ENCODE data around the gene KLHL13. TPM values are rescaled to one million over a fixed set of nuclear protein-coding genes. Genes with fewer than 3 reads are reported as not detected.

The KLHL13 gene
- total and polyA plus RNA-seq, 2 of the 8 experiments (the other 6 are each of a cell fraction or from before 2014, with no cell fraction given) = 6.4 to 12.8 TPM

- no peak overlapping the region for H2AK5ac ChIP-seq (ENCODE audit: low read depth, low read length)
- no peak overlapping the region for H2BK15ac ChIP-seq (ENCODE audit: low read length)
- TF ChIP-seq PHF8 (conservative IDR thresholded peaks at IDR 0.05; ENCODE audit: low read depth, low read length) (no peak), SP4 (IDR thresholded peaks at IDR 0.05; ENCODE audit: low read length) (no peak), BRCA1 (IDR thresholded peaks at IDR 0.05; ENCODE audit: low read depth, low read length) (no peak), EZH2 (IDR thresholded peaks at IDR 0.05; ENCODE audit: low read depth, low read length, severe bottlenecking) (no peak), BCL11A (IDR thresholded peaks at IDR 0.05; ENCODE audit: low read depth in 2 of 2, low read length in 2 of 2) (no peak), SAP30 (IDR thresholded peaks at IDR 0.05; ENCODE audit: insufficient read depth, insufficient replicate concordance, low read length) (no peak), GABPA (IDR thresholded peaks at IDR 0.05; ENCODE audit: borderline replicate concordance, insufficient read depth, low read length) (no peak)
- no peak overlapping the region for H2AFZ ChIP-seq (ENCODE audit: low read length)
- H3K23ac ChIP-seq (ENCODE audit: insufficient read length) = no peak overlapping the region
- H3K4ac ChIP-seq (replicated peaks; ENCODE audit: insufficient read length, low read depth, low read length) = no peak overlapping the region
- no peaks in the 10 kb centered on the region for H3K9me3 ChIP-seq (ENCODE audit: insufficient read depth in 2 of 2, low read depth in 1 of 2, low read length in 1 of 2)
- no peaks in the 10 kb centered on the region for H3K79me2 ChIP-seq (ENCODE audit: control insufficient read depth in 1 of 2, insufficient read depth in 2 of 2, low read length in 2 of 2)
- POLR2A ChIA-PET (ENCODE audit: partially characterized antibody) = no interaction called here
- no peak overlapping the region for H4K91ac ChIP-seq (replicated peaks; ENCODE audit: insufficient read length, low read length)
- H3K27me3 ChIP-seq (replicated peaks in 1 of 4; ENCODE audit: control insufficient read depth in 3 of 4, extremely low read depth in 1 of 4, insufficient read depth in 3 of 4, low read length in 3 of 4) = no peaks in the 10 kb centered on the region
- no peaks in the 10 kb centered on the region for H3K4me1 ChIP-seq (replicated peaks in 1 of 4; ENCODE audit: control insufficient read depth in 3 of 4, insufficient read depth in 4 of 4, low read length in 3 of 4)
- no peak overlapping the region for H2BK5ac ChIP-seq (ENCODE audit: low read depth, low read length)
- no peak overlapping the region for H2BK20ac ChIP-seq (ENCODE audit: low read length)
- DNase-seq (ENCODE audit: low read depth in 1 of 2, low spot score in 2 of 2) (no peak), FAIRE-seq (no peak)
- H2BK12ac ChIP-seq (ENCODE audit: low read depth, low read length) = no peak overlapping the region
- no peaks in the 10 kb centered on the region for H4K20me1 ChIP-seq (replicated peaks in 1 of 2; ENCODE audit: control insufficient read depth in 1 of 2, insufficient read depth in 2 of 2, low read length in 2 of 2)
- no peaks in the 10 kb centered on the region for H3K23me2 ChIP-seq (ENCODE audit: low read depth, low read length)
- no peak overlapping the region for H4K8ac ChIP-seq (ENCODE audit: extremely low read depth, insufficient read depth, low read length)
- no peak overlapping the region for H3K4me2 ChIP-seq (ENCODE audit: insufficient read depth in 1 of 2, low read depth in 2 of 2, low read length in 2 of 2)
- no peak overlapping the region for H3K18ac ChIP-seq (ENCODE audit: extremely low read depth, low read length)
- no peak overlapping the region for H3K56ac ChIP-seq (replicated peaks; ENCODE audit: insufficient read length, low read depth, low read length)
- no peak overlapping the region for H2BK120ac ChIP-seq (replicated peaks; ENCODE audit: low read depth, low read length)
- H4K5ac ChIP-seq (ENCODE audit: insufficient read length, low read depth, low read length) = no peak overlapping the region
- CTCF ChIA-PET (ENCODE audit: partially characterized antibody) = no interaction called here
- H3K36me3 ChIP-seq (ENCODE audit: control insufficient read depth in 2 of 4, insufficient read depth in 4 of 4, low read length in 3 of 4) = no peaks in the 10 kb centered on the region
- no peak overlapping the region for H3K4me3 ChIP-seq (ENCODE audit: extremely low read depth in 1 of 4, insufficient read depth in 2 of 4, low read depth in 3 of 4, low read length in 4 of 4)
- no peak overlapping the region for H3K27ac ChIP-seq (ENCODE audit: low read depth, low read length)
- H3K14ac ChIP-seq (ENCODE audit: insufficient read length) = no peak overlapping the region
- H3K9ac ChIP-seq (replicated peaks in 1 of 4; ENCODE audit: extremely low read depth in 1 of 4, low read depth in 3 of 4, low read length in 3 of 4) = no peak overlapping the region
- WGBS, 2 experiments (ENCODE audit: extremely low coverage in 1 of 2, insufficient coverage in 1 of 2, insufficient read length in 1 of 2, insufficient replicate concordance in 2 of 2, low coverage in 1 of 2, low lambda C conversion rate in 2 of 2, missing lambda C conversion rate in 1 of 2) = 100% methylated on average over 2 of the region's 2 CpGs; no CpG with 5 or more reads in 1 of the 2 experiments
- no peaks in the 10 kb centered on the region for H3K79me1 ChIP-seq (ENCODE audit: low read depth, low read length)
Observed at GRCh38 chrX:118022753-118023152, 93.9 kb downstream of the KLHL13 start.

All from H1 (cell line).